HepG2 (cell line): ENCODE results near the gene SNRNP48. TPM values are rescaled to one million over a fixed set of nuclear protein-coding genes. Genes with fewer than 3 reads are reported as not detected.

Experiments used
- ATF1 ChIP-seq: IDR thresholded peaks from 2 replicates; pipeline ENCODE4 v1.6.1; 2016; ENCODE audit warnings: mild to moderate bottlenecking, control low read depth
- BHLHE40 ChIP-seq: IDR thresholded peaks from 2 replicates; pipeline ENCODE4 v1.6.1; 2011; ENCODE audit warnings: low read length, improper control_type of control experiment
- CREB1 ChIP-seq, 2 experiments: fragments of 450-650 bp in 1 of 2; IDR thresholded peaks; 2 replicates each; pipeline ENCODE4 v1.6.1; 2016 to 2017; ENCODE audit warnings: control low read depth in 1 of 2, mild to moderate bottlenecking in 1 of 2, missing compliant biosample characterization in 1 of 2, missing genetic modification characterization in 1 of 2
- MXI1 ChIP-seq: IDR thresholded peaks from 3 replicates; pipeline ENCODE4 v1.6.1; 2012; ENCODE audit warnings: low read depth, low read length, inconsistent platforms, borderline replicate concordance
- RFX1 ChIP-seq: fragments of 450-650 bp; IDR thresholded peaks from 2 replicates; pipeline ENCODE4 v1.6.1; 2017
- RORA ChIP-seq: sonication (generic); formaldehyde crosslinking; IDR thresholded peaks from 2 replicates; pipeline ENCODE4 v1.5.0; 2020; ENCODE audit warnings: mild to moderate bottlenecking, missing genetic modification reagents, moderate library complexity
- SP5 ChIP-seq: IDR thresholded peaks from 2 replicates; pipeline ENCODE4 v1.6.1; 2016; ENCODE audit warnings: low read depth, borderline replicate concordance
- STAG1 ChIP-seq: sonication (generic); formaldehyde crosslinking; IDR thresholded peaks from 2 replicates; pipeline ENCODE4 v1.4.0; 2020; ENCODE audit warnings: missing genetic modification reagents
- TSC22D2 ChIP-seq: sonication (generic); formaldehyde crosslinking; IDR thresholded peaks from 2 replicates; pipeline ENCODE4 v1.5.1; 2020; ENCODE audit warnings: missing genetic modification reagents, mild to moderate bottlenecking, borderline replicate concordance
- ZNF557 ChIP-seq: sonication (generic); formaldehyde crosslinking; IDR thresholded peaks from 2 replicates; pipeline ENCODE4 v1.4.0; 2020; ENCODE audit warnings: missing genetic modification reagents
- polyA plus RNA-seq, 8 experiments: library from polyadenylated mRNA; depleted of rRNA in 3 of 8; stranded (reverse) in 7 of 8; unstranded in 1 of 8; fragments of >200 nt; fragmentation: Illumina TruSeq in 4 of 8; extraction: Trizol in 4 of 8; gene quantifications; 2 replicates each; pipeline versions ENCODE4 v1.2.1 to v1.2.3, GENCODE V29; 2011 to 2016; ENCODE audit warnings: low read depth in 4 of 8, missing spikeins in 1 of 8, mixed read lengths in 1 of 8; ENCODE audit not compliant: insufficient read depth in 1 of 8
- total RNA-seq, 5 experiments: library from RNA; depleted of rRNA; stranded (reverse); fragments of >200 nt; fragmentation: Illumina TruSeq; extraction: Trizol; gene quantifications; 2 replicates each; pipeline ENCODE4 v1.2.3, GENCODE V29; 2016; ENCODE audit warnings: low read depth in 1 of 5
- TF ChIP-seq, protein P1 (sequence below): sonication (generic); formaldehyde crosslinking; conservative IDR thresholded peaks from 2 replicates; pipeline ENCODE4 v1.4.0; 2020; ENCODE audit warnings: missing genetic modification reagents
- TF ChIP-seq, protein P2 (sequence below): sonication (generic); formaldehyde crosslinking; IDR thresholded peaks from 2 replicates; pipeline ENCODE4 v1.8.0; 2022; ENCODE audit warnings: missing genetic modification reagents, mild to moderate bottlenecking, borderline replicate concordance
- TF ChIP-seq, protein P3 (sequence below), 2 experiments: sonication (generic) in 1 of 2; formaldehyde crosslinking in 1 of 2; IDR thresholded peaks; 2 replicates each; pipeline versions ENCODE4 v1.4.0 to v1.6.1; 2016 to 2020; ENCODE audit warnings: borderline replicate concordance in 1 of 2, low read depth in 1 of 2, mild to moderate bottlenecking in 1 of 2, missing genetic modification reagents in 1 of 2
- TF ChIP-seq, protein P4 (sequence below): sonication (generic); formaldehyde crosslinking; IDR thresholded peaks from 2 replicates; pipeline ENCODE4 v1.8.1; 2023; ENCODE audit warnings: mild to moderate bottlenecking, missing genetic modification reagents
- TF ChIP-seq, protein P5 (sequence below): sonication (generic); formaldehyde crosslinking; IDR thresholded peaks from 2 replicates; pipeline ENCODE4 v1.4.0; 2020; ENCODE audit warnings: missing genetic modification reagents
- TF ChIP-seq, protein P6 (sequence below): sonication (generic); formaldehyde crosslinking; IDR thresholded peaks from 2 replicates; pipeline ENCODE4 v1.5.1; 2020; ENCODE audit warnings: missing genetic modification reagents, mild to moderate bottlenecking, borderline replicate concordance

SNRNP48 gene
- total and polyA plus RNA-seq, 2 of the 13 experiments (the other 11 are each of a cell fraction or from before 2014, with no cell fraction given) = 17.5 to 47.5 TPM

DNA sequence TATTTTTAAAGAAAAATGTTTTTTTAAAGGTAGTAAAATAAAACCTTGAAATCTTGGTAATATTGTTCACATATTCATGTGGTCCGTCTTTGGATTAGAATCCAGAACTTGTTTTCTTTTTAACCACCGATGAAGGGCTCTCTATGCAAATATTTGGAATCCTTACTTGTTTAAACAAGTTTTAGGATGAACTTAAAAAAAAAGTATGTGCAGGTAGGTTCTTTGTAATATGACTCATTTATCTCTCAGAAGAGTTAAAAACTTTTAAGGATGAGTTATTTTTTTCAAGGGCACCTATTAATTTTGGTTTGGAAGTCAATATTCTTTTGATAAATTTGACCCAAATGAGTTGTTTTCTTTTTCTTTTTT lies 39.6 kb upstream of the SNRNP48 start (continued):
- TF ChIP-seq, protein P1, sequence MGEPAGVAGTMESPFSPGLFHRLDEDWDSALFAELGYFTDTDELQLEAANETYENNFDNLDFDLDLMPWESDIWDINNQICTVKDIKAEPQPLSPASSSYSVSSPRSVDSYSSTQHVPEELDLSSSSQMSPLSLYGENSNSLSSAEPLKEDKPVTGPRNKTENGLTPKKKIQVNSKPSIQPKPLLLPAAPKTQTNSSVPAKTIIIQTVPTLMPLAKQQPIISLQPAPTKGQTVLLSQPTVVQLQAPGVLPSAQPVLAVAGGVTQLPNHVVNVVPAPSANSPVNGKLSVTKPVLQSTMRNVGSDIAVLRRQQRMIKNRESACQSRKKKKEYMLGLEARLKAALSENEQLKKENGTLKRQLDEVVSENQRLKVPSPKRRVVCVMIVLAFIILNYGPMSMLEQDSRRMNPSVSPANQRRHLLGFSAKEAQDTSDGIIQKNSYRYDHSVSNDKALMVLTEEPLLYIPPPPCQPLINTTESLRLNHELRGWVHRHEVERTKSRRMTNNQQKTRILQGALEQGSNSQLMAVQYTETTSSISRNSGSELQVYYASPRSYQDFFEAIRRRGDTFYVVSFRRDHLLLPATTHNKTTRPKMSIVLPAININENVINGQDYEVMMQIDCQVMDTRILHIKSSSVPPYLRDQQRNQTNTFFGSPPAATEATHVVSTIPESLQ (CRISPR knock-in tag) = no peak
- no peak for TF ChIP-seq STAG1
- no peak for TF ChIP-seq ATF1
- no peak for TF ChIP-seq MXI1
- no peak for TF ChIP-seq BHLHE40
- TF ChIP-seq, protein P2, sequence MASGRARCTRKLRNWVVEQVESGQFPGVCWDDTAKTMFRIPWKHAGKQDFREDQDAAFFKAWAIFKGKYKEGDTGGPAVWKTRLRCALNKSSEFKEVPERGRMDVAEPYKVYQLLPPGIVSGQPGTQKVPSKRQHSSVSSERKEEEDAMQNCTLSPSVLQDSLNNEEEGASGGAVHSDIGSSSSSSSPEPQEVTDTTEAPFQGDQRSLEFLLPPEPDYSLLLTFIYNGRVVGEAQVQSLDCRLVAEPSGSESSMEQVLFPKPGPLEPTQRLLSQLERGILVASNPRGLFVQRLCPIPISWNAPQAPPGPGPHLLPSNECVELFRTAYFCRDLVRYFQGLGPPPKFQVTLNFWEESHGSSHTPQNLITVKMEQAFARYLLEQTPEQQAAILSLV (CRISPR knock-in tag) = no peak
- TF ChIP-seq CREB1 (IDR thresholded peaks at IDR 0.05) = peak; percentile 22; the same call in 1 of the 2 replicates
- TF ChIP-seq CREB1 (CRISPR knock-in tag; IDR thresholded peaks at IDR 0.05) = no peak; the same call in 1 of the 2 replicates
- TF ChIP-seq, protein P3, sequence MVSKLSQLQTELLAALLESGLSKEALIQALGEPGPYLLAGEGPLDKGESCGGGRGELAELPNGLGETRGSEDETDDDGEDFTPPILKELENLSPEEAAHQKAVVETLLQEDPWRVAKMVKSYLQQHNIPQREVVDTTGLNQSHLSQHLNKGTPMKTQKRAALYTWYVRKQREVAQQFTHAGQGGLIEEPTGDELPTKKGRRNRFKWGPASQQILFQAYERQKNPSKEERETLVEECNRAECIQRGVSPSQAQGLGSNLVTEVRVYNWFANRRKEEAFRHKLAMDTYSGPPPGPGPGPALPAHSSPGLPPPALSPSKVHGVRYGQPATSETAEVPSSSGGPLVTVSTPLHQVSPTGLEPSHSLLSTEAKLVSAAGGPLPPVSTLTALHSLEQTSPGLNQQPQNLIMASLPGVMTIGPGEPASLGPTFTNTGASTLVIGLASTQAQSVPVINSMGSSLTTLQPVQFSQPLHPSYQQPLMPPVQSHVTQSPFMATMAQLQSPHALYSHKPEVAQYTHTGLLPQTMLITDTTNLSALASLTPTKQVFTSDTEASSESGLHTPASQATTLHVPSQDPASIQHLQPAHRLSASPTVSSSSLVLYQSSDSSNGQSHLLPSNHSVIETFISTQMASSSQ (IDR thresholded peaks at IDR 0.05; ENCODE audit: low read depth) = peak; percentile 56; the same call in 1 of the 2 replicates
- TF ChIP-seq, protein P3 (CRISPR knock-in tag; IDR thresholded peaks at IDR 0.05; ENCODE audit: borderline replicate concordance) = peak; percentile 50; the same call in 1 of the 2 replicates
- TF ChIP-seq, protein P4, sequence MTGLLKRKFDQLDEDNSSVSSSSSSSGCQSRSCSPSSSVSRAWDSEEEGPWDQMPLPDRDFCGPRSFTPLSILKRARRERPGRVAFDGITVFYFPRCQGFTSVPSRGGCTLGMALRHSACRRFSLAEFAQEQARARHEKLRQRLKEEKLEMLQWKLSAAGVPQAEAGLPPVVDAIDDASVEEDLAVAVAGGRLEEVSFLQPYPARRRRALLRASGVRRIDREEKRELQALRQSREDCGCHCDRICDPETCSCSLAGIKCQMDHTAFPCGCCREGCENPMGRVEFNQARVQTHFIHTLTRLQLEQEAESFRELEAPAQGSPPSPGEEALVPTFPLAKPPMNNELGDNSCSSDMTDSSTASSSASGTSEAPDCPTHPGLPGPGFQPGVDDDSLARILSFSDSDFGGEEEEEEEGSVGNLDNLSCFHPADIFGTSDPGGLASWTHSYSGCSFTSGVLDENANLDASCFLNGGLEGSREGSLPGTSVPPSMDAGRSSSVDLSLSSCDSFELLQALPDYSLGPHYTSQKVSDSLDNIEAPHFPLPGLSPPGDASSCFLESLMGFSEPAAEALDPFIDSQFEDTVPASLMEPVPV (CRISPR knock-in tag) = no peak
- no peak for TF ChIP-seq RFX1
- peak; percentile 34; the same call in 1 of the 2 replicates for TF ChIP-seq SP5 (CRISPR knock-in tag)
- TF ChIP-seq, protein P5, sequence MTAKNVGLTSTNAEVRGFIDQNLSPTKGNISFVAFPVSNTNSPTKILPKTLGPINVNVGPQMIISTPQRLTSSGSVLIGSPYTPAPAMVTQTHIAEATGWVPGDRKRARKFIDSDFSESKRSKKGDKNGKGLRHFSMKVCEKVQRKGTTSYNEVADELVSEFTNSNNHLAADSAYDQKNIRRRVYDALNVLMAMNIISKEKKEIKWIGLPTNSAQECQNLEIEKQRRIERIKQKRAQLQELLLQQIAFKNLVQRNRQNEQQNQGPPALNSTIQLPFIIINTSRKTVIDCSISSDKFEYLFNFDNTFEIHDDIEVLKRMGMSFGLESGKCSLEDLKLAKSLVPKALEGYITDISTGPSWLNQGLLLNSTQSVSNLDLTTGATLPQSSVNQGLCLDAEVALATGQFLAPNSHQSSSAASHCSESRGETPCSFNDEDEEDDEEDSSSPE (CRISPR knock-in tag) = no peak
- no peak for TF ChIP-seq TSC22D2 (CRISPR knock-in tag)
- TF ChIP-seq RORA (CRISPR knock-in tag) = no peak
- no peak for TF ChIP-seq ZNF557
- TF ChIP-seq, protein P6, sequence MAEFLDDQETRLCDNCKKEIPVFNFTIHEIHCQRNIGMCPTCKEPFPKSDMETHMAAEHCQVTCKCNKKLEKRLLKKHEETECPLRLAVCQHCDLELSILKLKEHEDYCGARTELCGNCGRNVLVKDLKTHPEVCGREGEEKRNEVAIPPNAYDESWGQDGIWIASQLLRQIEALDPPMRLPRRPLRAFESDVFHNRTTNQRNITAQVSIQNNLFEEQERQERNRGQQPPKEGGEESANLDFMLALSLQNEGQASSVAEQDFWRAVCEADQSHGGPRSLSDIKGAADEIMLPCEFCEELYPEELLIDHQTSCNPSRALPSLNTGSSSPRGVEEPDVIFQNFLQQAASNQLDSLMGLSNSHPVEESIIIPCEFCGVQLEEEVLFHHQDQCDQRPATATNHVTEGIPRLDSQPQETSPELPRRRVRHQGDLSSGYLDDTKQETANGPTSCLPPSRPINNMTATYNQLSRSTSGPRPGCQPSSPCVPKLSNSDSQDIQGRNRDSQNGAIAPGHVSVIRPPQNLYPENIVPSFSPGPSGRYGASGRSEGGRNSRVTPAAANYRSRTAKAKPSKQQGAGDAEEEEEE (CRISPR knock-in tag) = no peak
